ENCODE data around the gene DPY19L3.
"Not testable (repeated sequence)": the region's sequence is repeated elsewhere in the genome, so short reads cannot be mapped to it uniquely, and the experiment has no call there.

DPY19L3 gene

GRCh38 chr19:32447534-32447933 lies 42.0 kb downstream of the DPY19L3 start:
- not testable (repeated sequence) for DNase-seq

- DNase-seq, result no peak
Measured at GRCh38 chr19:32448026-32448425, 42.5 kb downstream of the DPY19L3 start.

DNA sequence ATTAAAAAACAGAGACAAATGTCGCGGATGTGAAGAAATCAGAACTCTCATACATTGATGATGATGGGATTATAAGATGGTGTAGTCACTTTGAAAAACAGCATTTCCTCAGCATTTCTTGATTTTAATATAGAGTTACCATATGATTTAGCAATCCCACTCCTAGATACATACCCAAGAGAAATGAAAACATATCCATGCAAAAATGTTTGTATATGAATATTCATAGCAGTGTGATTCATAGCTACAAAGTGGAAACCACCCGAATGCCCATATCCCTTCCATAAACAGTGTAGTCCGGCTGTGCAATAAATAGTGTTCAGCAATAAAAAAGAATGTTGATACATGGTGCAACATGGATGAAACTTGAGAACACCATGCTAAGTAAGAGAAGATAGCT lies 44.6 kb downstream of the DPY19L3 start:
- DNase-seq, result no peak

- DNase-seq, result no peak
Measured at GRCh38 chr19:32453736-32454135, 48.2 kb downstream of the DPY19L3 start.

DNA sequence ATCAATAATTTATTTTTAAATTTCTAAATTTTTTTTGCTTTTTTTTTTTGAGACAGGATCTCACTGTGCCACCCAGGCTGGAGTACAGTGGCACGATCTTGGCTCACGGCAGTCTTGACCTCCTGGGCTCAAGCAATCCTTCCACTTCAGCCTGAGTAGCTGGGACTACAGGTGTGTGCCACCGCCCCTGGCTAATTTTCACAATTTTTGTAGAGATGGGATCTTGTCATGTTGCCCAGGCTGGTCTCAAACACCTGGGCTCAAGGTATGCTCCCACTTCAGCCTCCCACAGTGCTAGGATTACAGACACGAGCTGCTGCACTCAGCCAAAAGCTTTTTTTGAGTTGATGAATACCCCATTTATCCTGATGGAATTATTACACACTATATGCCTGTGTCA lies 50.8 kb downstream of the DPY19L3 start:
- no peak for DNase-seq

DNA sequence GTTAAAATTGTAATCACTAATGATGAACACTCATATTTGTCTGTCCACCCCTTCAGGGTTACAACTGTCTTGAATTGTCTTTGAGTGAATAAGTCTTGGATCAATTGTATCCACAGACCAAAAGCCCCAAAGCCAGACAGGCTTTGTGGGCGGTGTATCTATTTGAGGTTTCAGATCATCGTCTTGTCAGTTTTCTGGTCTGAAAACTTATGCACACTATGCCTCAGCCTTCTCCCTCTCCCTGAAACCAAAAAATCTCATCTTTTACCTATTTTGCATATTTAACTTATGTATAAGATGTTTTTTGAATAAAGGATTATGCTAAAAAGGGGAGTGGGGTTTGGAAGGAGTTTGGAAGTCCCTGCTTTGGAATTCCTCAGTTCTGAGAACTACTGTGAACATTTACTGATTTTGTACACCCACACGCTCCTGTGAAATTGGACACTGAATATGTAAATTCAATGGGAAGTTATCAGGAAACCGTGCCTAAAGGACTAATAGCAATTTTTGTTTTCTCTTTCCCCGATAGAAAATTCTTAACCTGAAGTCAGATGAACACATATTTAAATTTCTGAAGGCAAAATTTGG lies 52.1 kb downstream of the DPY19L3 start:
- no peak for DNase-seq

- no peak for DNase-seq
Measured at GRCh38 chr19:32458500-32459123, 53.0 kb downstream of the DPY19L3 start.

GRCh38 chr19:32459204-32459865 lies 53.8 kb downstream of the DPY19L3 start:
- DNase-seq, result no peak

DNA sequence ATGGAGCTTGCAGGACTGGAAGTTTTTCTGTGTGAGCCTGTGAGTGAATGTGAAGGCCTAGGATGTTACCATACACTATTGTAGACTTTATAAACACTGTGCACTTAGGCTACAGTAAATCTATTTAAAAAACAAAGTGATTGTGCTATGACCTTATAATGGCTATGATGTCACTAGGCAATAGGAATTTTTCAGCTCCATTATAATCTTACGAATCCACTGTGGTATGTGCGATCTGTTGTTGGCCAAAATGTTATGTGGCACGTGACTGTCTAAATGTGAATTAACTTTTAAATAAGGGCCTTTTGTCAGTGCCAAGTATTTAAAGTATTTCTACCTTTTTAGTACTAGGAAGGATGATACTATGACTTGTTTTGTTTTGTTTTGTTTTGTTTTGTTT lies 54.9 kb downstream of the DPY19L3 start:
- DNase-seq, result no peak

DNA sequence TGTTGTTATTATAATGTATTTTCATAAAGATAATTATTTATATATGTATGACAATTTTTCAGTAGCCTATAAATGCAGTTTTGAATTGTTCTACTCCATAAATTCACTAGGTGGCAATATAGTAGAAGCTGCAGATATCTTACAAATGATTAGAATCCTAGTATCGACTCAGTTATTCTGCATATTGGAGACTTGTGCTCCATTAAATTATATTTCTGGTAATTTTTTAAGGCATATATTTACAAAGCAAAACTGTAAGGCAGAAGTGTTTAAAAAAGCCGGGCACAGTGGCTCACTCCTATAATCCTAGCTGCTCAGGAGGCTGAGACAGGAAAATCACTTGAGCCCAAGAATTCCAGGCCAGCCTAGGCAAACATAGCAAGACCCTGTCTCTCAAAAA lies 58.7 kb downstream of the DPY19L3 start:
- DNase-seq, result no peak

GRCh38 chr19:32465176-32465575 lies 59.6 kb downstream of the DPY19L3 start:
- no peak for DNase-seq

DNA sequence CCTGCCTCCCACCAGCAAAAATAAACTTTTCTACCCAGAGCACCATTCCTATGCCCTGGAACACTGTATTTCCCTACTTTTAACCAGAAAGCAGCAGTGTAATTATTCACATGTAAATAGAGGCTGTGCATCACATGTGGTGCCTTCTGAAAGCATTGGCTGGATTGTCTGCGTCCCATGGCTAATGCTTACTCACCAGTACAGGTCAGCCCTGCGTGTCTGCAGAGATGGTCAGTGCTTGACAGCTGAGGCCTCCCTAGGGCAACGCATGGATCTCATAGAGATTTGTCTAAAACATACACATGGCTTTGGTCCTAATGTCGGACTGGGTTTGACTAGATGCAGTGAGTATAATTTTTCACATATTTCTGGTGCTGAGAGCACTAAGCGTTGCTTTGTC lies 64.2 kb downstream of the DPY19L3 start:
- no peak for DNase-seq

DNA sequence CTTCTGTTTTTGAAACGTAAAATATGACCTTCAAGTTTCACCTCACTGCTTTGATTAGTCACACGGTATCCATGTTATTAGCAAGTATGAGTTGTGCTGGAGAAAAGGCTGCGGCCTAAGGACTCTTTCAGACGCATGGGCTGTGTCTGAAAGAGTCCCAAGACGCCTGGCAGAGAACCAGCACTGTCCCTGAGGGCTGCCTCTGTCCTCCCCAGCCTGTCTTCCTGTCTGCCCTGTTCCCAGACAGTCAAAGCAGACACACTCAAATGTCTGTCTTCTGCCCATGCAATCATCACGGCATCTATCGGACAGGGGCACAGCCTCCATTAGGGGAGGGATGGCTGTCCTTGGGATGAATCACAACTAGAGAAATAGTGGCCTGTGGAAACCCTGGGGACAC lies 65.5 kb downstream of the DPY19L3 start:
- no peak for DNase-seq

- DNase-seq, result no peak
Measured at GRCh38 chr19:32471811-32472210, 66.2 kb downstream of the DPY19L3 start.

GRCh38 chr19:32475141-32476031 lies 69.8 kb downstream of the DPY19L3 start:
- no peak for DNase-seq

DNA sequence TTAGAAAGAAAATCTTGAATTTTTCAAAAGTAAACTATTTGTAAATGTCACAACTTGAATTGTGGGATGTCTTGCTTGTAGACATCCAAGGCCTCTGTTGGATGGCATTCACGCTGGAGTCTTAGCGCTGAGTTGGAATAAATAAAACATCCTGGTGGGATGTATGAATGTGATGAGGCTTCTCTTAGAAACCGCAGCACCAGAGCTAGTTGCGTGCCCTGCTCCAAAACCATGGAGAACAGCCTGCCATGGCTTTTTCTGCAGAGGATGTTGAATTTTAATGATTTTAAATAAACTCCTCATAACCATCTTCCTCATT lies 70.4 kb downstream of the DPY19L3 start:
- DNase-seq, result no peak

DNA sequence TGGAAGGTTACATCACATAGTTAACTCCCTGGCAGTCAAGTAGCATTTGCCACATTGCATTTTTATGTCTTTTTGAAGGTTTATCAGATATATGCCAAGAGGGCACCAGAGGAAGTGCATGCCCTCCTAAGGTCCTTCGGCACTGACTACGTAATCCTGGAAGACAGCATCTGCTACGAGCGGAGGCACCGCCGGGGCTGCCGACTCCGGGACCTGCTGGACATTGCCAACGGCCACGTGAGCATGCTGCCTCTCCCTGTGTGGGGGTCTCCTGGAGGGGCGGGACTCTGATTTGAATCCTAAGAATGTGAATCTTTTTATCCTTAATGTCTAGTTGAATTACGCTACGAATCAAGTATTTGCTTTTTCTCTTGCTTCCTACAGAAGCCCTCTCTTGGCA lies 74.8 kb downstream of the DPY19L3 start:
- DNase-seq, result no peak

DNA sequence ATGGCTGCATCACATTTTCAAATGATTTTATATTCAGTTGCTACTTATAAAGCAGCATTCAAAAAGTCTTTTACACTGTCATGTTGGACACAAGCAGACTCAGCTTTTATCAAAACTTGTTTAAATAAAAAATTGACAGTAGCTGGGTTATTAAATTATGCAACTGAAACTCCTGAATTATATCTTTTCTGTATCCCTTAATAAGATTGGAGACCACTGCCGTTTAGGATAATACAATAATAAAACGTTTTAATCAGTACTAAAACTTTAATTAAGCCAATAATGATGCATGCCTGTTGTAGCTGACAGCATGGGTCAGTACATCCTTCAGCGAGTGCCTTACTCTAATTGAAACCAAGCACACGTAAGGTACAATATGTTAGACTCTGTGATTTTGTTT lies 78.0 kb downstream of the DPY19L3 start:
- no peak for DNase-seq

DNA sequence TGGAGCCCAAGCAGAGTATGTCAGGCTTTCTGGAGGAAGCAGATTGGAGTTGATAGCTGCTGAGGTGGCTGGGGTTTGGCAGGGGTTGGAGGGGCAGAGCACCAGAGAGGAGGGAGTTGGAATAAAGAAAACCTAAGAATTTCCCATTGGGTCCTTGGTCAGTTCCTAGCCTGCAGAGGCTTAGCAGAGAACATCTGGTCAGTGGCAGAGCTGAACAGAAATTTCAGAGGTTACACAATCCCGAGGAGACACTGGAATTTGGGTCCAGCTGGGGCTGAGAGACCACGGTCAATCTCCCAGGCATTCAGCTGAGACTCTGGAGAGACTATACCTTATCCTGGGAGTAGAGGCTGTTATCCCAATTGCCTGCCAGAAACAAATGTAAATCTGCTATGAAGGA lies 84.4 kb downstream of the DPY19L3 start:
- DNase-seq, result no peak

GRCh38 chr19:32497391-32497790 lies 91.8 kb downstream of the DPY19L3 start:
- DNase-seq, result no peak

GRCh38 chr19:32498648-32499200 lies 93.2 kb downstream of the DPY19L3 start:
- no peak for DNase-seq

- DNase-seq, result not testable (repeated sequence)
Measured at GRCh38 chr19:32512498-32512897, 106.9 kb downstream of the DPY19L3 start.

GRCh38 chr19:32519023-32519422 lies 113.5 kb downstream of the DPY19L3 start:
- no peak for DNase-seq
